ENCODE measurements around the gene AGAP6.
"Not testable (repeated sequence)": the region's sequence is repeated elsewhere in the genome, so short reads cannot be mapped to it uniquely, and the experiment has no call there.

AGAP6 gene

DNA sequence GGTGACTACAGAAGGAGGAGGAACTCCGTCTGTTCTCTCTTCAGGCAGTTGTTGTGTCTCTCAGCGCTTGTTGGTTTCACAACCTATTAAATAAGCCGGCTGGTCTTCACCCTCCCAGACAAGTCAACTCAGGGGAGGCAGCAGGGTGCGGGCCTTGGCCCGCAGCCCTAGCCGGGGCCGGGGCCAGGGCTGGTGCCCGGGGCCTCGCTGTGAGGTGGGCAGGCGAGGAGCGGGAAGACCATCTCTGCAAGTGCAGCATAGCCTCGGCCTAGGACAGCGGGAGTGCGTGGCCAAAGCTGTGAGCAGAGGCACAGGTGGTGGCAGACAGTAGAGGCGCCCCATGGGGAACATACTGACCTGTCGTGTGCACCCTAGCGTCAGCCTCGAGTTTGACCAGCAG lies at the start of gene AGAP6:
Gene AGAP6 (plus strand): TSS at position 31 of the 400 bp plus-strand sequence. CDS start 310 bp downstream, at position 341.
- H3K4me3 ChIP-seq (ENCODE audit: low read depth in 1 of 2, low read length in 2 of 2); H3K27me3 ChIP-seq (ENCODE audit: low read depth, low read length): not testable (repeated sequence)

DNA sequence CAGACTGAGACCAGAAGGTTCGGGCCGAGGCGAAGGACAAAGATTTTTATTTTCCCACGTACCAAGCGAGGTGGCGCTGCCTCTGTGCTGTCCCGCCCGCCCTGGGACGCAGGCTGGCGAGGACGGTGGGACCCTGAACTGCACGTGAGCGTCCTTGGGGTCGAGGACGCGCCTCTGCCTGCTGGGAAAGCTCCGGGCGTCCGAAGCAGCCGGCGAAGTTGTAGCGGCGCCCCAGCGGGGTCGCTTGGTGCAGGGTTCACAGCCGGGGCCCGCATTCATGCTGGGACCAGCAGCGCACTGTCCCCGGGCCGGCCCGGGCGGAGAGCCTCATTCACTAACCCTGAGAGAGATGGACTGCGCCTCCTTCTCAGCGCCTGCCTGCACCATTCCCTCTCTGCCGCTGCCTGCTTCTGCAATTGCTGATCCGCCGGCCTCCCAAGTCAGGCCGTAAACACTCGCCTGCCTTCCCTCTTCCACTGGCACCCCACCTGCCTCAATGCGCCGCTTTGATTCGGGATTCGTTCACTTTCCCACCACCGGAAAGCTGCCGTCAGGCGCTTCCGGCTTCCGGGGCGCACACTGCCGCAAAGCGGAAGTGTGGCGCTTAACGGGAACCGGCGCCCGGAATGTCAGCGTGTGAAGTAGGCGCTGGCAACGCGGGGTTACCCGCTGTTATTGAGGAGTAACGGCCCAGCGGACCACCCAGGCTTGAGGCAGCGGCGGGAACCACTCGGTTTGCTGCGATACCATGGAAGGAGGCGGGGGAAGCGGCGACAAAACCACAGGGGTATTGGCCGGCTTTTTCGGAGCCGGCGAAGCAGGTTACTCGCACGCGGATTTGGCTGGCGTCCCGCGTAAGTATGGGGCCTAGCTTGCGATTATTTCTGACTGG lies 46.5 kb upstream of the AGAP6 start, which contains the start of the genes PARG and TIMM23B:
Gene PARG (minus strand): TSS at position 581 of the 892 bp plus-strand sequence. CDS start 302 bp downstream, at position 279.
Gene TIMM23B (plus strand): TSS at position 607 of the 892 bp plus-strand sequence. CDS start 142 bp downstream, at position 749.
- not testable (repeated sequence) for H3K36me3 ChIP-seq (ENCODE audit: control insufficient read depth in 1 of 2, insufficient read depth in 2 of 2, low read length in 2 of 2); H3K27me3 ChIP-seq (ENCODE audit: low read depth, low read length); H3K9me3 ChIP-seq (ENCODE audit: control insufficient read depth in 1 of 2, low read length in 2 of 2)
- H3K27ac ChIP-seq (ENCODE audit: low read length), result peak within 1 kb of the TSS; percentile 67
- H3K4me1 ChIP-seq (ENCODE audit: control insufficient read depth in 1 of 2, insufficient read depth in 2 of 2, low read length in 2 of 2), result peaks cover 0 to 20% of the 10 kb centered on the region in 2 donors
- H3K4me3 ChIP-seq (ENCODE audit: low read depth in 1 of 2, low read length in 2 of 2), result peak within 1 kb of the TSS; percentile 82 to 85

More for the DNA sequence above, at the start of gene AGAP6:
- H3K27ac ChIP-seq (ENCODE audit: low read length); H3K4me1 ChIP-seq (ENCODE audit: control insufficient read depth in 1 of 2, insufficient read depth in 2 of 2, low read length in 2 of 2); H3K36me3 ChIP-seq (ENCODE audit: control insufficient read depth in 1 of 2, insufficient read depth in 2 of 2, low read length in 2 of 2); H3K9me3 ChIP-seq (ENCODE audit: control insufficient read depth in 1 of 2, low read length in 2 of 2): not testable (repeated sequence)

DNA sequence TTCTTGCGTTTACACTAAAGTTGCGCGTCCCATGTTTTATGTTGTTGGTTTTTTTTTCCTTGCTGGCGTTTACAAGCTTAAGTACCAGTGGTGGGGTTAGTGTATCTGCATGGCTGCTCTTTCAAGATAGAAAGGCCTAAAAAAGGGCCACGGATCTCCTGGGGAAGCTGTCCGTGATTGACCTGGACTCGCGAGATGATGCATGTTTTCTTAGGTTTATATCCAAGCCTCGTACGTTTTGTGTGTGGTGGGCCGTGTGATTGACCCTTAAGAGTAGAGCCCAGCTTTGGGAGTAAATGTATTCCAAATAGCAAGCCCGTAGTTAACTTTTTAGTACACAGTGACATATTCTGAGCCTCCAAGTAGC lies 45.9 kb upstream of the AGAP6 start:
- H3K4me3 ChIP-seq (ENCODE audit: low read depth in 1 of 2, low read length in 2 of 2), result peak overlapping the region; percentile 82 to 85
- not testable (repeated sequence) for H3K27me3 ChIP-seq (ENCODE audit: low read depth, low read length); H3K9me3 ChIP-seq (ENCODE audit: control insufficient read depth in 1 of 2, low read length in 2 of 2); H3K36me3 ChIP-seq (ENCODE audit: control insufficient read depth in 1 of 2, insufficient read depth in 2 of 2, low read length in 2 of 2)
- H3K4me1 ChIP-seq (ENCODE audit: control insufficient read depth in 1 of 2, insufficient read depth in 2 of 2, low read length in 2 of 2), result peaks cover 0 to 20% of the 10 kb centered on the region in 2 donors
- peak overlapping the region; percentile 67 for H3K27ac ChIP-seq (ENCODE audit: low read length)

DNA sequence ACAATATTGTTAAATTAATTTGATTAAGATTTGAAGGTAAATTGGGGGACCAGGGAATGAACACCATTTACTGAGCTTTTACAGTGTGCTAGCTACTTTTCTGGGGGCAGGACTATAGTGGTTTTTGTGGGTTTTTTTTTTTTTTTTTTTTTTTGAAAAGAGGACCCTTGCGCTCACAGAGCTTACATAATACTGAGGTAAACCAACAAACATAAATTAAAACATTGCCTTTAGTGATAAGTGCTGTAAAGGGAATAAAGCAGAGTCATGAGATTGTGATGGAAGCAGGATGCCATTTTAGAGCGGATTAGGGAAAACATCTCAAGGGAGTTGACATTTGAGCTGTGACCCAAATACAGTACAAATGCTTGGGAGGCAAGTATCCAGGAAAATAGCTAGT lies 44.6 kb upstream of the AGAP6 start:
- peaks cover 0 to 20% of the 10 kb centered on the region in 2 donors for H3K4me1 ChIP-seq (ENCODE audit: control insufficient read depth in 1 of 2, insufficient read depth in 2 of 2, low read length in 2 of 2)
- not testable (repeated sequence) for H3K4me3 ChIP-seq (ENCODE audit: low read depth in 1 of 2, low read length in 2 of 2); H3K27me3 ChIP-seq (ENCODE audit: low read depth, low read length); H3K27ac ChIP-seq (ENCODE audit: low read length); H3K9me3 ChIP-seq (ENCODE audit: control insufficient read depth in 1 of 2, low read length in 2 of 2); H3K36me3 ChIP-seq (ENCODE audit: control insufficient read depth in 1 of 2, insufficient read depth in 2 of 2, low read length in 2 of 2)

DNA sequence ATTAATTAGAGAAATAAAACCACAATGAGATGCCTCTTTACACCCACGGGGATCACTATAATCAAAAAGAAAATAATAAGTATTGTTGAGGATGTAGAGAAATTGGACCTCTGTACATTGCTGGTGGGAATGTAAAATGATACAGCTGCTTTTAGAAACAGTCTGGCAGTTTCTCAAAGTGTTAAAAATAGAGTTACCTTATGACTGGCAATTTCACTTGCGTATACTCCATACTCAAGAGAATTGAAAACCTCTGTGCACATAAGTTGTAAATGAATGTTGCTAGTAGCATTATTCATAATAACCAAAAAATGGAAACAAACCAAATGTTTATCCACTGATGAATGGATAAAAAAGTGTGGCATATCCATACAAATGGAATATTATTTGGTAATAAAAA lies 40.1 kb upstream of the AGAP6 start:
- H3K27ac ChIP-seq (ENCODE audit: low read length); H3K9me3 ChIP-seq (ENCODE audit: control insufficient read depth in 1 of 2, low read length in 2 of 2); H3K27me3 ChIP-seq (ENCODE audit: low read depth, low read length); H3K36me3 ChIP-seq (ENCODE audit: control insufficient read depth in 1 of 2, insufficient read depth in 2 of 2, low read length in 2 of 2); H3K4me3 ChIP-seq (ENCODE audit: low read depth in 1 of 2, low read length in 2 of 2); H3K4me1 ChIP-seq (ENCODE audit: control insufficient read depth in 1 of 2, insufficient read depth in 2 of 2, low read length in 2 of 2): not testable (repeated sequence)

DNA sequence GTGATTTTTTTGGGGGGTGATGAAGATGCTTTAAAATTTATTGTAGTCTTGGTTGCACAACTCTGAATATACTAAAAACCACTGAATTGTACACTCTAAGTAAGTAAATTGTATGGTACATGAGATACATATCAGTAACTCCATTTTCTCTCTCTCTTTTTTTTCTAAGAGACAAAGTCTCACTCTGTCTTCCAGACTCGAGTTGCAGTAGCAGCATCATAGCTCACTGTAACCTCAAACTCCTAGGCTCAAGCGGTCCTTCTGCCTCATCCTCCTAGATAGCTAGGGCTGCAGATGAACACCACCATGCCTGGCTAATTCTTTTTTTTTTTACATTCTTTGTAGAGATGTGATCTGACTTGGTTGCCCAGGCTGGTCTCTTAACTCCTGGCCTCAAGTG lies 39.5 kb upstream of the AGAP6 start:
- not testable (repeated sequence) for H3K9me3 ChIP-seq (ENCODE audit: control insufficient read depth in 1 of 2, low read length in 2 of 2); H3K4me1 ChIP-seq (ENCODE audit: control insufficient read depth in 1 of 2, insufficient read depth in 2 of 2, low read length in 2 of 2); H3K4me3 ChIP-seq (ENCODE audit: low read depth in 1 of 2, low read length in 2 of 2); H3K27me3 ChIP-seq (ENCODE audit: low read depth, low read length); H3K27ac ChIP-seq (ENCODE audit: low read length); H3K36me3 ChIP-seq (ENCODE audit: control insufficient read depth in 1 of 2, insufficient read depth in 2 of 2, low read length in 2 of 2)

DNA sequence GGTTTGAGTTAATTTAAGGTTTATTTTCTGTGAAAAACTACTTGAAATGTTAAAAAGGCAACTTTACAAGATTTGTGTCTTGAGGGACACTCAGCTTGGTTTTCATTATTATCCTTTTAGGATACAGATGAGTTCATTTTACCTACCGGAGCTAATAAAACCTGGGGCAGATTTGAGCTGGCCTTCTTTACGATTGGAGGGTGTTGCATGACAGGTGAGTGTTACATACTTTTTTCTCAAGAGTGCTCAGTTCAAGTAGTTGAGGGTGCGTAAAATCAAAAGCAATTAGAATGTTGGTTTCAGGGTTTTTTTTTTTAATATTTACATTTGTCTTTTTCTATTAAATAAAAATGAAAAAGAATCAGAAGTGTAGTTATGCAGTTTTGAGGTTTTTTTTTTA lies 36.2 kb upstream of the AGAP6 start:
- H3K27ac ChIP-seq (ENCODE audit: low read length); H3K4me1 ChIP-seq (ENCODE audit: control insufficient read depth in 1 of 2, insufficient read depth in 2 of 2, low read length in 2 of 2); H3K4me3 ChIP-seq (ENCODE audit: low read depth in 1 of 2, low read length in 2 of 2); H3K9me3 ChIP-seq (ENCODE audit: control insufficient read depth in 1 of 2, low read length in 2 of 2); H3K36me3 ChIP-seq (ENCODE audit: control insufficient read depth in 1 of 2, insufficient read depth in 2 of 2, low read length in 2 of 2); H3K27me3 ChIP-seq (ENCODE audit: low read depth, low read length): not testable (repeated sequence)

DNA sequence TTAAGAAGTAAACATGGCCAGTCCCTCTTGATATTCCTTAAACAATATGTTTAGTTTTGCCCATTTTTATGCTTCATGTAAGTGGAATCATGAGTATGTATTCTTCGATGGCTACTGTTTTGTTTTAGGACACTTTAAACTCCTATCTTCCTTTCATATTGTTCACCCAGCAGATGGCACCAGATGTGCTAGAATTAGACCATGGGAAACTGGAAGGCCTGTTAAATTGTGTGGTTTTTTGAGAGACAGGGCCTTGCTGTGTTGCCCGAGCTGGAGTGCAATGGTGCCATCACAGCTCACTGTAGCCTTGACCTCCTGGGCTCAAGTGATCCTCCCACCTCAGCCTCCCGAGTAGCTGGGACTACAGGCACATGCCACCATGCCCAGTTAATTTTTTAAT lies 35.1 kb upstream of the AGAP6 start:
- H3K4me3 ChIP-seq (ENCODE audit: low read depth in 1 of 2, low read length in 2 of 2); H3K27ac ChIP-seq (ENCODE audit: low read length); H3K36me3 ChIP-seq (ENCODE audit: control insufficient read depth in 1 of 2, insufficient read depth in 2 of 2, low read length in 2 of 2); H3K27me3 ChIP-seq (ENCODE audit: low read depth, low read length); H3K4me1 ChIP-seq (ENCODE audit: control insufficient read depth in 1 of 2, insufficient read depth in 2 of 2, low read length in 2 of 2); H3K9me3 ChIP-seq (ENCODE audit: control insufficient read depth in 1 of 2, low read length in 2 of 2): not testable (repeated sequence)

DNA sequence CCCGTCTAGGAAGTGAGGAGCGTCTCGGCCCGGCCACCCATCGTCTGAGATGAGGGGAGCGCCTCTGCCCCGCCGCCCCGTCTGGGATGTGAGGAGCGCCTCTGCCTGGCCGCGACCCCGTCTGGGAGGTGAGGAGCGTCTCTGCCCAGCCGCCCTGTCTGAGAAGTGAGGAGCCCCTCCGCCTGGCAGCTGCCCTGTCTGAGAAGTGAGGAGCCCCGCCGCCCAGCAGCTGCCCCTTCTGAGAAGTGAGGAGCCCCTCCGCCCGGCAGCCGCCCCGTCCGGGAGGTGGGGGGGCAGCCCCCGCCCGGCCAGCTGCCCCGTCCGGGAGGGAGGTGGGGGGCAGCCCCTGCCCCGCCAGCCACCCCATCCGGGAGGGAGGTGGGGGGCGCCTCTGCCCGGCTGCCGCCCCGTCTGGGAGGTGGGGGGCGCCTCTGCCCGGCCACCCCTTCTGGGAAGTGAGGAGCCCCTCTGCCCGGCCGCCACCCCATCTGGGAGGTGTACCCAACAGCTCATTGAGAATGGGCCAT lies 17.8 kb upstream of the AGAP6 start:
- H3K4me3 ChIP-seq (ENCODE audit: low read depth in 1 of 2, low read length in 2 of 2); H3K36me3 ChIP-seq (ENCODE audit: control insufficient read depth in 1 of 2, insufficient read depth in 2 of 2, low read length in 2 of 2); H3K9me3 ChIP-seq (ENCODE audit: control insufficient read depth in 1 of 2, low read length in 2 of 2); H3K27ac ChIP-seq (ENCODE audit: low read length); H3K4me1 ChIP-seq (ENCODE audit: control insufficient read depth in 1 of 2, insufficient read depth in 2 of 2, low read length in 2 of 2); H3K27me3 ChIP-seq (ENCODE audit: low read depth, low read length): not testable (repeated sequence)

DNA sequence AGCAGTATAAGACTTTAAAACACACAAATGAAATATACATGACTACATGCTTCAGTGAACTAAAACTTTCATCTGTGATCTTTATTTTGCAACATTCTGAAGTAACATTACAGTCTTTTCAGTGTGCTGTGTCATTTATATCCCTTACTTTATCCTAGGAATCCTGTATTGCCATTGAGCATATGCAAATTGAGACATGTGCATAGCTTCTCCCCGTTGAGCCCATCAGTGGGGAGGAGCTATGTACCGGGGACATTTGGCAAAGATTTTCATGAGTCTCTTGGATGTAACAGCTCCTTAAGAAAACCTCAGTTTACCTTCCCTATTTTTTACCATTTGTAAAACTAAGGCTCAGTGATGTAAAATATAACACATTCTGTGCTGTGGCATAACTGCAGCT lies 16.7 kb upstream of the AGAP6 start:
- not testable (repeated sequence) for H3K27me3 ChIP-seq (ENCODE audit: low read depth, low read length); H3K36me3 ChIP-seq (ENCODE audit: control insufficient read depth in 1 of 2, insufficient read depth in 2 of 2, low read length in 2 of 2); H3K27ac ChIP-seq (ENCODE audit: low read length); H3K4me1 ChIP-seq (ENCODE audit: control insufficient read depth in 1 of 2, insufficient read depth in 2 of 2, low read length in 2 of 2); H3K4me3 ChIP-seq (ENCODE audit: low read depth in 1 of 2, low read length in 2 of 2); H3K9me3 ChIP-seq (ENCODE audit: control insufficient read depth in 1 of 2, low read length in 2 of 2)

DNA sequence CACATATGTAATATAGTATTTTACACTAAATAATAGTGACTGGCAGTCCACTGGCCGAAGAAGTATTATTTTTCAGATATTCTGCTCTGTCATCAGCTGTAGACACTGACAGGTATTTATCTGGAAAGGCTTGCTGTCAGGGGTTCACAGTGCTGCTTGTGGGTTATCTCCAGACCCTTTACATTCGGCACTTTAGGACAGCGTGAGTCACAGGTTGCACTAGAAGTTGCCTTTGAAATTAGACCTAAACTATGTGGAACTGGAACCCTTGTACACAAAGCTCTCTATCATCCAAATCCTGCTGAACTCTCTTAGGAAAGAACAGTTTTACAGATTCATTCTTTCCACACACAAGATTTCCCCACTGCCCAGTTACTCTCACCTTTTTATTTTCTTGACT lies 16.1 kb upstream of the AGAP6 start:
- H3K4me1 ChIP-seq (ENCODE audit: control insufficient read depth in 1 of 2, insufficient read depth in 2 of 2, low read length in 2 of 2); H3K27ac ChIP-seq (ENCODE audit: low read length); H3K9me3 ChIP-seq (ENCODE audit: control insufficient read depth in 1 of 2, low read length in 2 of 2); H3K4me3 ChIP-seq (ENCODE audit: low read depth in 1 of 2, low read length in 2 of 2); H3K36me3 ChIP-seq (ENCODE audit: control insufficient read depth in 1 of 2, insufficient read depth in 2 of 2, low read length in 2 of 2); H3K27me3 ChIP-seq (ENCODE audit: low read depth, low read length): not testable (repeated sequence)

DNA sequence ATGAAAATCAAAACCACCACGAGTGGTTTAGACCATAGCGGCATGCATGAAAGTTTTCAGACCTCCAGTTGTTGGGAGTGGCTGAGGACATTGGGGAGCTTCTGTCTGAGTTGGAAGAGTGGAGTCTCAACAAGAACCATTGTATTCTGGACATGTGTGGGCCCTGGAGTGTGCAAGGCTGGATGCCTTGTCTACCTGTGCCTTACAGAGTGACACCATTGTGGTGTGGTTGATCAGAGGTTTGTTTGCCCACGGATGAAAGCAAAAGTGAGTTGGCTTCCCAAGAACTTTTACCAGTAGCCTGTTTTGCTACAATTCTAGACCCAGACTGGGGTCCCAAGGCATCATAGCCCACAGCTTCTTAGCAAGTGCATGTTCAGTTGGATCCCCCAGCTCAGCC lies 10.4 kb upstream of the AGAP6 start:
- H3K9me3 ChIP-seq (ENCODE audit: control insufficient read depth in 1 of 2, low read length in 2 of 2); H3K27ac ChIP-seq (ENCODE audit: low read length); H3K4me3 ChIP-seq (ENCODE audit: low read depth in 1 of 2, low read length in 2 of 2); H3K4me1 ChIP-seq (ENCODE audit: control insufficient read depth in 1 of 2, insufficient read depth in 2 of 2, low read length in 2 of 2); H3K27me3 ChIP-seq (ENCODE audit: low read depth, low read length); H3K36me3 ChIP-seq (ENCODE audit: control insufficient read depth in 1 of 2, insufficient read depth in 2 of 2, low read length in 2 of 2): not testable (repeated sequence)

Data from muscle layer of duodenum (tissue), 2 donors.